Stimulated activated CD8-positive, alpha-beta memory T cell treated with anti-CD3 and anti-CD28 coated beads, Interleukin-15, amount 100 ng/mL, for 24 hours (primary cell): Measurements from ENCODE around the gene CDHR2.

Source experiments
- DNase-seq: peaks from one replicate; pipeline ENCODE4 v3.0.0-alpha.2; 2020; ENCODE audit warnings: low read depth

CDHR2 gene

GRCh38 chr5:176529741-176530141 is 19.4 kb upstream of the CDHR2 start:
- DNase-seq: no peak

GRCh38 chr5:176530393-176530982 is 18.7 kb upstream of the CDHR2 start:
- DNase-seq: no peak

GRCh38 chr5:176530983-176531901 is 17.9 kb upstream of the CDHR2 start:
- DNase-seq: no peak

- no peak for DNase-seq
Observed at GRCh38 chr5:176531902-176532493, 17.1 kb upstream of the CDHR2 start.

- no peak for DNase-seq
Observed at GRCh38 chr5:176532795-176533194, 16.3 kb upstream of the CDHR2 start.

GRCh38 chr5:176533390-176533789 is 15.8 kb upstream of the CDHR2 start:
- no peak for DNase-seq

- DNase-seq: no peak
Observed at GRCh38 chr5:176533894-176534611, 15.1 kb upstream of the CDHR2 start.

- no peak for DNase-seq
Observed at GRCh38 chr5:176534640-176535039, 14.5 kb upstream of the CDHR2 start.

GRCh38 chr5:176535101-176535663 is 14.0 kb upstream of the CDHR2 start:
- DNase-seq: no peak

- DNase-seq: no peak
Observed at GRCh38 chr5:176535664-176536131, 13.4 kb upstream of the CDHR2 start.

- peak; percentile 56 for DNase-seq
Observed at GRCh38 chr5:176536132-176536901, 12.8 kb upstream of the CDHR2 start.

- peak; percentile 95 for DNase-seq
Observed at GRCh38 chr5:176536902-176537553, 12.1 kb upstream of the CDHR2 start, which contains the start of gene RNF44. Gene RNF44, minus strand, starts transcription at chr5:176537402. Its CDS starts 4,930 bp downstream, at chr5:176532472.

GRCh38 chr5:176537554-176538229 is 11.4 kb upstream of the CDHR2 start:
- peak; percentile 85 for DNase-seq

- no peak for DNase-seq
Observed at GRCh38 chr5:176538230-176538988, 10.7 kb upstream of the CDHR2 start.

- no peak for DNase-seq
Observed at GRCh38 chr5:176538989-176539384, 10.2 kb upstream of the CDHR2 start.

GRCh38 chr5:176540476-176540899 is 8.7 kb upstream of the CDHR2 start:
- DNase-seq: no peak

- no peak for DNase-seq
Observed at GRCh38 chr5:176540956-176541337, 8.2 kb upstream of the CDHR2 start.

GRCh38 chr5:176541338-176542134 is 7.6 kb upstream of the CDHR2 start:
- DNase-seq: no peak
